ENCODE measurements around the gene TTC7B.

DNA sequence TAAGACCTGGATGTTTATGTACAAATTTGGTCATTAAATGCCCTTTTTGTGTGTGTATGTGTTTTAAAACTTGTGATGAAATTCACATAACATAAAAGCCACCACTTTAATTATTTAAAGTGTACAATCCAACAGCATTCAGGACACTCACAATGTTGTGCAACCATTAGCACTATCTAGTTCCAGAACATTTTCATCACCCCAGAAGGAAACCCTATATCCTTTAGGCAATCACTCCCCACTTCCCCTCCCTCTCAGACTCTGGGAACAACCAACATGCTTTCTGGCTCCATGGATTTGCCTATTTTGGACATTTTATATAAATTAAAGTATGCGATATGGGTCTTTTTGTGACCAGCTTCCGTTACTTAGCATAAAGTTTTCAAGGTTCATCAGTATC is 124.6 kb downstream of the TTC7B start:
- TF ChIP-seq TBP (CRISPR knock-in tag; IDR thresholded peaks at IDR 0.05) (no peak), THAP11 (CRISPR knock-in tag; IDR thresholded peaks at IDR 0.05) (no peak), NAIF1 (CRISPR knock-in tag; IDR thresholded peaks at IDR 0.05; ENCODE audit: borderline replicate concordance) (no peak), CEBPB (IDR thresholded peaks at IDR 0.05; ENCODE audit: borderline replicate concordance, low read depth, low read length) (no peak)
- TF ChIP-seq, protein P1, sequence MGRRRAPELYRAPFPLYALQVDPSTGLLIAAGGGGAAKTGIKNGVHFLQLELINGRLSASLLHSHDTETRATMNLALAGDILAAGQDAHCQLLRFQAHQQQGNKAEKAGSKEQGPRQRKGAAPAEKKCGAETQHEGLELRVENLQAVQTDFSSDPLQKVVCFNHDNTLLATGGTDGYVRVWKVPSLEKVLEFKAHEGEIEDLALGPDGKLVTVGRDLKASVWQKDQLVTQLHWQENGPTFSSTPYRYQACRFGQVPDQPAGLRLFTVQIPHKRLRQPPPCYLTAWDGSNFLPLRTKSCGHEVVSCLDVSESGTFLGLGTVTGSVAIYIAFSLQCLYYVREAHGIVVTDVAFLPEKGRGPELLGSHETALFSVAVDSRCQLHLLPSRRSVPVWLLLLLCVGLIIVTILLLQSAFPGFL (CRISPR knock-in tag; IDR thresholded peaks at IDR 0.05), result no peak
- TF ChIP-seq, protein P2, sequence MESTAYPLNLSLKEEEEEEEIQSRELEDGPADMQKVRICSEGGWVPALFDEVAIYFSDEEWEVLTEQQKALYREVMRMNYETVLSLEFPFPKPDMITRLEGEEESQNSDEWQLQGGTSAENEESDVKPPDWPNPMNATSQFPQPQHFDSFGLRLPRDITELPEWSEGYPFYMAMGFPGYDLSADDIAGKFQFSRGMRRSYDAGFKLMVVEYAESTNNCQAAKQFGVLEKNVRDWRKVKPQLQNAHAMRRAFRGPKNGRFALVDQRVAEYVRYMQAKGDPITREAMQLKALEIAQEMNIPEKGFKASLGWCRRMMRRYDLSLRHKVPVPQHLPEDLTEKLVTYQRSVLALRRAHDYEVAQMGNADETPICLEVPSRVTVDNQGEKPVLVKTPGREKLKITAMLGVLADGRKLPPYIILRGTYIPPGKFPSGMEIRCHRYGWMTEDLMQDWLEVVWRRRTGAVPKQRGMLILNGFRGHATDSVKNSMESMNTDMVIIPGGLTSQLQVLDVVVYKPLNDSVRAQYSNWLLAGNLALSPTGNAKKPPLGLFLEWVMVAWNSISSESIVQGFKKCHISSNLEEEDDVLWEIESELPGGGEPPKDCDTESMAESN (CRISPR knock-in tag; conservative IDR thresholded peaks at IDR 0.05), result no peak
- TF ChIP-seq, protein P3, sequence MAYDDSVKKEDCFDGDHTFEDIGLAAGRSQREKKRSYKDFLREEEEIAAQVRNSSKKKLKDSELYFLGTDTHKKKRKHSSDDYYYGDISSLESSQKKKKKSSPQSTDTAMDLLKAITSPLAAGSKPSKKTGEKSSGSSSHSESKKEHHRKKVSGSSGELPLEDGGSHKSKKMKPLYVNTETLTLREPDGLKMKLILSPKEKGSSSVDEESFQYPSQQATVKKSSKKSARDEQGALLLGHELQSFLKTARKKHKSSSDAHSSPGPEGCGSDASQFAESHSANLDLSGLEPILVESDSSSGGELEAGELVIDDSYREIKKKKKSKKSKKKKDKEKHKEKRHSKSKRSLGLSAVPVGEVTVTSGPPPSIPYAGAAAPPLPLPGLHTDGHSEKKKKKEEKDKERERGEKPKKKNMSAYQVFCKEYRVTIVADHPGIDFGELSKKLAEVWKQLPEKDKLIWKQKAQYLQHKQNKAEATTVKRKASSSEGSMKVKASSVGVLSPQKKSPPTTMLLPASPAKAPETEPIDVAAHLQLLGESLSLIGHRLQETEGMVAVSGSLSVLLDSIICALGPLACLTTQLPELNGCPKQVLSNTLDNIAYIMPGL (CRISPR knock-in tag; IDR thresholded peaks at IDR 0.05; ENCODE audit: borderline replicate concordance in 1 of 2, low read depth in 1 of 2), result no peak
- TF ChIP-seq, protein P4, sequence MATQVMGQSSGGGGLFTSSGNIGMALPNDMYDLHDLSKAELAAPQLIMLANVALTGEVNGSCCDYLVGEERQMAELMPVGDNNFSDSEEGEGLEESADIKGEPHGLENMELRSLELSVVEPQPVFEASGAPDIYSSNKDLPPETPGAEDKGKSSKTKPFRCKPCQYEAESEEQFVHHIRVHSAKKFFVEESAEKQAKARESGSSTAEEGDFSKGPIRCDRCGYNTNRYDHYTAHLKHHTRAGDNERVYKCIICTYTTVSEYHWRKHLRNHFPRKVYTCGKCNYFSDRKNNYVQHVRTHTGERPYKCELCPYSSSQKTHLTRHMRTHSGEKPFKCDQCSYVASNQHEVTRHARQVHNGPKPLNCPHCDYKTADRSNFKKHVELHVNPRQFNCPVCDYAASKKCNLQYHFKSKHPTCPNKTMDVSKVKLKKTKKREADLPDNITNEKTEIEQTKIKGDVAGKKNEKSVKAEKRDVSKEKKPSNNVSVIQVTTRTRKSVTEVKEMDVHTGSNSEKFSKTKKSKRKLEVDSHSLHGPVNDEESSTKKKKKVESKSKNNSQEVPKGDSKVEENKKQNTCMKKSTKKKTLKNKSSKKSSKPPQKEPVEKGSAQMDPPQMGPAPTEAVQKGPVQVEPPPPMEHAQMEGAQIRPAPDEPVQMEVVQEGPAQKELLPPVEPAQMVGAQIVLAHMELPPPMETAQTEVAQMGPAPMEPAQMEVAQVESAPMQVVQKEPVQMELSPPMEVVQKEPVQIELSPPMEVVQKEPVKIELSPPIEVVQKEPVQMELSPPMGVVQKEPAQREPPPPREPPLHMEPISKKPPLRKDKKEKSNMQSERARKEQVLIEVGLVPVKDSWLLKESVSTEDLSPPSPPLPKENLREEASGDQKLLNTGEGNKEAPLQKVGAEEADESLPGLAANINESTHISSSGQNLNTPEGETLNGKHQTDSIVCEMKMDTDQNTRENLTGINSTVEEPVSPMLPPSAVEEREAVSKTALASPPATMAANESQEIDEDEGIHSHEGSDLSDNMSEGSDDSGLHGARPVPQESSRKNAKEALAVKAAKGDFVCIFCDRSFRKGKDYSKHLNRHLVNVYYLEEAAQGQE (IDR thresholded peaks at IDR 0.05; ENCODE audit: borderline replicate concordance in 1 of 2, low read depth in 1 of 2, low read length in 2 of 2), result no peak
